ENCODE measurements around the gene PPFIA1. TPM values are rescaled to one million over a fixed set of nuclear protein-coding genes. Genes with fewer than 3 reads are reported as not detected.

Gene PPFIA1
- total and polyA plus RNA-seq, 2 of the 13 experiments (the other 11 are each of a cell fraction or from before 2014, with no cell fraction given): 29.9 to 45.2 TPM

- TF ChIP-seq MED13 (CRISPR knock-in tag; IDR thresholded peaks at IDR 0.05): no peak; the same call in 1 of the 2 replicates
- peak; percentile 68; the same call in 1 of the 2 replicates for TF ChIP-seq ZBTB4 (CRISPR knock-in tag; IDR thresholded peaks at IDR 0.05; ENCODE audit: borderline replicate concordance)
- TF ChIP-seq PPARG (CRISPR knock-in tag; conservative IDR thresholded peaks at IDR 0.05): no peak
- TF ChIP-seq AFF4 (CRISPR knock-in tag; IDR thresholded peaks at IDR 0.05): no peak
- TF ChIP-seq ZC3H4 (CRISPR knock-in tag; IDR thresholded peaks at IDR 0.05; ENCODE audit: borderline replicate concordance): no peak
- peak in 1 of 2 experiments; percentile 75; a peak in 2 of 4 replicates for TF ChIP-seq HMGXB4 (CRISPR knock-in tag; IDR thresholded peaks at IDR 0.05; ENCODE audit: borderline replicate concordance in 1 of 2, low read depth in 1 of 2)
- no peak for TF ChIP-seq HNRNPUL1 (IDR thresholded peaks at IDR 0.05; ENCODE audit: low read depth, low read length)
- TF ChIP-seq ZNF639 (CRISPR knock-in tag; conservative IDR thresholded peaks at IDR 0.05): no peak
- no peak for TF ChIP-seq RCOR2 (CRISPR knock-in tag; IDR thresholded peaks at IDR 0.05)
- no peak for TF ChIP-seq MYNN (CRISPR knock-in tag; IDR thresholded peaks at IDR 0.05; ENCODE audit: low read depth)
- TF ChIP-seq SPEN (CRISPR knock-in tag; IDR thresholded peaks at IDR 0.05; ENCODE audit: low read depth): 0 out of 2 replicates have a peak, but pooled peaks have one; percentile 8
- no peak for TF ChIP-seq ARID3A (IDR thresholded peaks at IDR 0.05; ENCODE audit: low read depth, low read length)
- no peak for TF ChIP-seq JUN (CRISPR knock-in tag; IDR thresholded peaks at IDR 0.05)
- peak; percentile 38; the same call in 1 of the 2 replicates for TF ChIP-seq ZNF740 (CRISPR knock-in tag; IDR thresholded peaks at IDR 0.05)
- TF ChIP-seq HOXA3 (CRISPR knock-in tag; IDR thresholded peaks at IDR 0.05): no peak; the same call in 1 of the 2 replicates
These were observed at the start of gene PPFIA1 (continued) for GRCh38 chr11:70270104-70270876.

All from HepG2 (cell line).